GM04503 (cell line): ENCODE results near the gene LRRC47.

Experiments used
- DNase-seq: peaks from one replicate; pipeline ENCODE4 v3.0.0-alpha.2; 2012; ENCODE audit warnings: low read depth

LRRC47 gene

DNA sequence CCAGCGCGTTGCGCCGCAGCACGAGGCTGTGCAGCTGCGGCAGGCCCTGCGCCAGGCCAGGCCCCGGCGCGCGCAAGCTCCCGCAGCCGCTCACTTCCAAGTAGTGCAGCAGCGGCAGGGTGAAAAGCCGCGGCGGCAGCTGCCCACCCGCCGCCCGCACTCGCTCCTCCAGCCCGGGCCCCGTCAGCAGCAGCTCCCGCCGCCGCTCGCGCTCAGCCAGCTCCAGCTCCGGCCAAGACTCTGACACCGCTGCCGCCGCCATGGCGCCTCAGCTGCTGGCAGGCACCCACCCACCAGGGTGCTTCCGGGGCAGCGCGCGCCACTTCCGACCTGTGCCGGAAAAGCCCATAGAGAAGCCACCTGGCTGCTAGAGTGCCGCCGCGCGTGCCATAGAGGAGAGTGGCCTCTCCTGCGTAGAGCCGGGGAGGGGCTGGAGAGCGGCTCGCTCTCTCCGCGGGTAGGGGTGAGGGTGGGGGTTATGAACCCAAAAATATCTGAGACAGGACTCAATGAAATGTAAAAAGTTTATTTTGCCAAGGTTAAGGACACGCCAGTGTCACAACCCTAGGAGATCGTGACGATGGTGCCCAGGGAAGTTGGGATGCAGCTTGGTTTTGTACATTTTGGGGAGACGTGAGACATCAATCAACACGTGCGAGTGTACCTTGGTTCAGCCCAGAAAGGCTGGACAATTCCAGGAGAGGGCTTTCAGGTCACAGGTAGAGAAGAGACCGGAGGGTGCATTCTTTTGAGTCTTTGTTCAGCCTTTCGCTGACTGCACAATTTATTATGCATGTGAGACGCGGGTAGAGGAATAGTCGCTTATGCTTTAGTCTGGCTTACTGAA lies at the start of gene LRRC47:
LRRC47 (minus strand) TSS at position 284 of the 847 bp plus-strand sequence; CDS start at position 262, 22 bp downstream.
- peak; percentile 46 for DNase-seq

DNA sequence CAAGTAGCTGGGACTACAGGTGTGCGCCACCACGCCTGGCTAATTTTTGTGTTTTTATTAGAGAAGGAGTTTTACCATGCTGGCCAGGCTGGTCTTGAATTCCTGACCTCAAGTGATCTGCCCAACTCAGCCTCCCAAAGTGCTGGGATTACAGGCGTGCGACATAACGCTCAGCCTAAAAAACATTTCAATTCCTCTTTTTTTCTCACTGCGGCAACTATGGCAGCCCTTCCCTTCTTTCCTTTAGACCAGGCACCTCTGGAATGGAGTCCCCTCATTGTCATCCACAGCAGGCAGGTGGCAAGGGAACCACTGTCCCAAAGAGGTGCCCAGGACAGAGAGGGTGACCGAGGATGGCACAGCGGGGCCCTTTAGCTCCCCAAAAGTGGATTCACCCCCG lies 46.6 kb upstream of the LRRC47 start:
- DNase-seq, result no peak

DNA sequence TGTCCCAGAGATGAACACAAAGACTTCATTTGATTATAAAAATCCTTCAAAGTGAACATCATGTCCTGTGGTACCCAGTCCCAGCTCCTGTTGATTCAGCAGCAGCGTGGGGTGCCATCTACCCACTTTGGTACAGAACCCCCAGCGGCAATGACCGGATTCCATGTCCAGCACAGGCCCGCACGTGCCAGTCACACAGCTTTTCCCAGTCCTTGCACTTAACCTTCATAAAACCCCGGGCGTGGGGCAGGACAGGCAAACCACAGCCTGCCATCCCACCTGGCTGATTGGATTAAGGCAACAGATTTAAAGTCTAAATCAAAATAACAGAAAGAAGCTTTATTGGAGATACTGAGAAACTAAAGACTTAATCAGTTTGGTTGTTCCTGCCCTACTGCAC lies 45.2 kb upstream of the LRRC47 start:
- no peak for DNase-seq

DNA sequence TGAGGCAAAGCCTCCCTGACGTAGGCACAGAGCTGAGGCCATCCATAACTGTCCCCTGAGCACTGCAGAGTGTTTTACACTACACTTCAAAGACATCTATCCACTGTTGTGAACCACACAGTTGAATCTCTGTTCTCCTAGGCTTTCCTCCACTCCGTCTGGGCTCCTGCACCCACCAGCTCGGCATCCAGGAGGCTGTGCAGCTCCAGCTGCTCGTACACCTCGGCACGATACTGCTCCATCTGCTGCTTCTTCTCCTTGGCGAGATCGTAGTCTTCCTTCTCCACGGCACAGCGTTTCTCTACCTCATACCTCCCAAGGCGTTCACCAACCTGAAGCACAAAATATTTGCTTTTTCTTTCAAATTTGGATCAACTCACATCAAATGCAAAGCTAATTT lies 42.5 kb upstream of the LRRC47 start:
- no peak for DNase-seq

DNA sequence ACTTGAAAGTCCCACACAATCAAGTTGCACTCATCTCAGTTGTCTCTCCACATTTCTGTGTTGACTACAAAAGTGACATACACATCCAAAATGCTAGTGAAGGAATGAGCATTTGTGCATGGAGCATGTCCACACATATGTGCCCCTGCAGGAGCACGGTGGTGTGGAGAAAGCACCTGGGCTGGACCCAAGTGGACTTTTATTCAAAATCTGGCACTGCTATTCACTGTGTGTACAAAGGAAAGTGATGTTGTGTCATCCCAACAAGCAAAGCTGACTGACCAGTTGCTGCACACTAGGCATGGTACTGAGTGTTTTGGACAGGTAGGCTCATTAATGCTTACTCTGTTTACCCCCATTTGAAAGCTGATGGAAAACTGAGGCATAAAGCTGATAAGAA lies 41.4 kb upstream of the LRRC47 start:
- DNase-seq, result no peak

DNA sequence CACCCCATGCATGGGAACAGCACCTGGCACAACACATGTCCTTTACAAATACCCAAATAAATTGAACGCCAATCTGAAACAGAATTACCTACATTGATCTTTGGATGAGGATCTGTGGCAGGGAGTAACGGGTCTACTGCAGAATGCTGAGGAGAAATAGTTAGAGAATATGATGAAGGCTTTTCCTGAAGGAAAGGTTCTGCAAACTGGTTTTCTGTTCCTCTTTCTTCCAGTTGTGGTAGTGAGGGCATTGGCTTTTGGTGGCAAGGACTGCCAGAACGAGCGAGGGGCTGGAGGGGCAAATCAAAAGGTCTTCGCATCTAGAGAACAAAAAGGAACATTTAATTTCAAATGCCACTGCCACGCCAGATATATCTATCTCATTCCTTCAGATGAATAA lies 40.9 kb upstream of the LRRC47 start:
- no peak for DNase-seq

DNA sequence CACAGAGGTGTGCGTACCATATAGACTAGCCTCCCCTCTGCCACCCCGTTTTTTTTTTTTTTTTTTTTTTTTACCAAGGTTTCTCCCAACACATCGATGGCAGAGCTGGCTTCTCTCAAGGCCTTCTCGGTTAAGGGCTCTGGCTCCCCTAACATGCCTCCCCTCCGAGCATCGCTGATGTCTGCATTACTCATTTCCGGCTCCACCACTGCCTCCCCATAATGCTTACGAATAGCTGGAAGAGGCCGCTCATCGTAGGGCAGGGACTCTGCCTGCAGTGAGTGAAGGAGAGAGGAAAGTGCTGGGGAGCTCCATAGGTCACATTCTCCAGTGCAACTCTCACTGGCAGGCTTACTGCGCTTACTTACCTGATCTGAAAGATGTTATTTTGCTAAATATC lies 40.1 kb upstream of the LRRC47 start:
- no peak for DNase-seq

DNA sequence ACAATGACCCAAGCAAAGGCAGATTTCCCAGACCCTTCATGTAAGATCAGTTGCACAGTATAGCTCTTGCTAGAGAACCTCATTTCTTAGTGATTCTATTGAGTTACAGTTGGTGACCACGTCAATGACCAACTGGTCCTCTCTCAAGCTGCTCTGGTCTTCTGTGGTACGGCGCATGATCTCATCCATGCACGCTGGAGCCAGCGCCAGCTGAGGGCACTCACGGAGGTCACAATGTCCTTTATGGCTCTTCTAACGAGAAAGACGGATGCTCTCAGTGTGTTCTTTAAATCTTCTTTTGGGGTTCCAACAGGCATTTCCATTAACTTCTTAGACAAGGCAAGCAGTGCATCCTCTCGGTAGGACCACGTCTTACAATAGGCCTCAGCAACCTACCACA lies 38.4 kb upstream of the LRRC47 start:
- DNase-seq, result no peak

DNA sequence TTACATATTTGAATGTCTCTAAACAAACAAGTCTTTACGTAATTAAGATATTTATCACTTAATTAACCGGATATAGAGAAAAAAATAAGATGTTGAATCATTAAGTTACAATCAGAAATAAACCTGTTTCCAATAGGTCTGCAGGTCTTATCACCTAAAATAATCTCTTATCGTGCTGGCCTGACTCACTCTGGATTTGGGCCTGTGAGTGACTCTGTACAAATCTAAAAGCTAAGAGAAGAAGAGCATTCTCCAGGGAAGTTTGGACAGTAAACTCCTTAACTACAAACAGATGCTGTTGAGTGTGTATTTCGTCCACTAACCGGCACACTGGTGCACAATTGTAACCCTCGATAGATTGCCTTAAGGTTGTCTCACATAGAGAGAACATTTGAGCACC lies 35.4 kb upstream of the LRRC47 start:
- peak; percentile 37 for DNase-seq

DNA sequence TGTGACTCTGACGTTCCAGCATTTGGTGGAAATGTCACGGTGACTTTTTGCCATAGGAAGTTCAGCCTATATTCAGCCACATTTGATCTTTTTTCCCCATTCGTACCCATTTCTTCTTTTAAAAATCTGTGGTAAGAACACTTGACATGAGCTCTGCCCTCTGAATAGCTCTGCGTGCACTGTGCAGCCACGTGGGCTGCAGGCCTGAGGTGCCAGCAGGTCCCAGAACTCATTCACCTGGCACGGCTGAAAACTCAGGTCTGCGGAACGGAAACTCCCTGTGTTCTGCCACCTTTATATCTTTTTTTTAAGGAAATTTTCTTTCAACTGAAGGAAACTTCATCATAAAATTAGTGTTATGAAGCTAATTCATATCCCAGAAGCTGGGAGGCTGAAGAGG lies 32.1 kb upstream of the LRRC47 start:
- DNase-seq, result no peak

DNA sequence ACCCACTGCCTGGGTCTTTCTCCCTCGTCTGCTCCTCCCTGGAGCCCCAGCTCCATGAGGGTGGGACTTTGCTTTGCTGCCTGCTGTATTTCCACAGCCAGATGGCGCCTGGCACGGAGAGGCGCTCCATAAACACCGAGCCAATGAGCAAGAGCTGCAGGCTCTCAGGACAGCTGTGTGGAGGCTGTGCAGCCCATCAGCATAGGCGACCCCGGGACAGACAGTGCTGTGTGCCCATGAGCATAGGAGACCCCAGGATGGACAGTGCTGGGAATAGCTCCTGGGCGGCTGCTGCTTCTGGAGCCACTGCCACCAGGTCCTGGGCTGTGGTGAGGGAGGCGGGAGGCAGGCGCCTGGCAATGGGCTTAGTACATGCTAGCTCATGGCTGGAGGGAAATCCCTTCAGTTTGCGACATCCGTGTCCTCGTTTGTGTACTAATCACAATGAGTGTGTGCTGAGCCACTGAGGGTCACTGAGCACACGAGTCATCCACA lies 31.6 kb upstream of the LRRC47 start:
- no peak for DNase-seq

DNA sequence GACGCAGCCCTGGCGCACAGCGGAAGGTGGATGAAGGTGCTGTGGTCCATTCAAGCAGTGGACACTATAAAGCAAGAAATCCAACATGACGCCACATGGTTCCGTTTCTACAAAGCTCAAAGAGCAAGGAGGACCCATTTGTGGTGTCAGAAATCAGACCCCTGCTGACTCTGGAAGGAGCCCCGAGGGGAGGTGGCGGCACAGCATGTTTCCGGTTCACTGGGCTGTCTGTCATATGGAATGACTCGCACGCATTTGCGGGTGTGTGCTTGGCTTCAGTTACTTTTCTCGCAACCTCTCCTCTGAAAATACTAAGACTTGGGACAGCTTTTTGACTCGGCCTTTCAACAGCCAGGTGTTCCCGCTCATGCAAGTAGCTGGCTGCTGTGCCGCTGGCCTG lies 29.1 kb upstream of the LRRC47 start:
- DNase-seq, result no peak

DNA sequence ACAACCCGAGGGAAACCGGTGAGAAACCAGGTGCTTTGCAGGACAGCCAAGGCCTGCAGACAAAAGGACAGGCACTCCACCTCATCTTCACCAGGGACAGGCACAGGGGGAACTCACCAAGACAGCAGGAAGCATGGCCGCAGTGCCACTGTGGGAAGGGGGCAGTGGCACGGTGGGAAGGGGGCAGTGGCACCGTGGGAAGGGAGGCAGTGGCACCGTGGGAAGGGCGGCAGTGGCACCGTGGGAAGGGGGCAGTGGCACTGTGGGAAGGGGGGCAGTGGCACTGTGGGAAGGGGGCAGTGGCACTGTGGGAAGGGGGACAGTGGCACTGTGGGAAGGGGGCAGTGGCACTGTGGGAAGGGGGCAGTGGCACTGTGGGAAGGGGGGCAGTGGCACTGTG lies 28.4 kb upstream of the LRRC47 start:
- no peak for DNase-seq

DNA sequence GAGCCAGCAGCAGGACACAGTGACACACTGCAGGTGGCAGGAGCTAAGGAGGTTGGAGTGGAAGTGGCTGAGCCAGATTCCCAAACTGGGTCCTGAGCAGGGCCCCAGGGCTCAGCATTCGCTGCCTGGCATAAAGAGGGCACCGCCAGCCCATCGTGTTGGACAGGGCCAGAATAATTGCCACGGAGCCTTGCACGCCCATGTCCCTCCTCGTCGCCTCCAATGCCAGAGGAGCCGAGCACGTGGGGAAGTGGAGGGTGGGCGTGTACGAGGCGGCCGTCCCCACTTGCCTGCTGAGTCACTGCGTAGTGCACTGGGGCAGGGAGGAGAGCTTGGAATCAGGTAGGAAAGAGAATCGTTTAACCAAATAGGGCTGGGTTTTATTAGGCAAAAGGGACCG lies 26.1 kb upstream of the LRRC47 start:
- DNase-seq, result no peak

DNA sequence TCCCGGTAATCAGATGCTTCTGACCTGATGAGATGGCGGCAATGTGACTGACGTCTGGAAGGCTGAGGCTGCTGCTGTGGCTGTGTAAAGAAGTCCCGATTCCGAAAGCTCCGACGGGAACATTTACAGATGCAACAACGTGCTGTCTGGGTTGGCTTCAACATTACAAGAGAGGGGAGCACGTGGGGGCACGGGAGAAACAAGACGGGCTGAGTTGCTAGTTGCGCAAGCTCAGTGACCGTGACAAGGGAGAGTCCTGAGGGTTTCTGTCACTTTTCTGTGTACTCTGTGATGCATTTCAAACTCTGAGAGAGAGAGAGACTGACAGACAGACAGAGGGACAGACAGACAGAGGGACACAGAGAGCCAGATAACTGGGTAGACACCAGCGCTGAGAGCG lies 25.6 kb upstream of the LRRC47 start:
- DNase-seq, result no peak

DNA sequence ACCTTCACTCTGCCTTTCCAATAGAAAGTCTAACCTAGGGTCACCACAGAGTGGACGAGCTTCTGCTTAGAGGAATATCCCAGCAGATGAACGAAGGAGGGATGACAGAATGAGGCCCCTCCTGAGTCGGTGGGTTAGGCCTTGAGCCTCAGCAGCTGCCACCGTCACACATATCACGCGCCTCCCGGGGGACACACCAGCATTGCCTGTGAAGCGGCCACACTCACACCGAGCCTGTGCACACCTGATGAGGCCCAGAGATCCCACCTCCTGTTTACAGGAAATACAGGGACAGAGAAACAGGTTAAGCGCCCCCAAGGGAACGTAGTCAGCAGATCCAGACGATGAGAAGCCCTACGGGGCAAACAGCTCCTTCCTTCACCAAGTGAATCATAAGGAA lies 25.1 kb upstream of the LRRC47 start:
- DNase-seq, result no peak

DNA sequence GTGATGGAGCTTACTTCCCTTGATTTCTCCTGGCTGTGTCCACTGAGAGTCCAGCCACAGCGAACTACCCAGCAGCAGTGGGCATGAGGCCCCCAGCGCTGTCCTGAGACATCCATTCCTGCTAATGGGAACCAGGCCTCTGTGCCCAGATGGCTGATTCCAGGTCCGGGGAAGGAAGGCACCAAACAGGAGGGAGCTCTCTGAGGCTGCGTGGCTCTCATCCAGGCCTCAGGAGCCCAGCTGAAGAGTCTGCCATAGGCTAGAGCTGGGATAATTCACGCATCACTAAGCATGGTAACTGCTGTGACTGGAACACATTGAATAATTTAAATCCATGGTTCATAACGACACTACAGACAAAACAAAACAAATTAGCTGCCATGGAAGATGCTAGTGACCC lies 24.7 kb upstream of the LRRC47 start:
- DNase-seq, result no peak

DNA sequence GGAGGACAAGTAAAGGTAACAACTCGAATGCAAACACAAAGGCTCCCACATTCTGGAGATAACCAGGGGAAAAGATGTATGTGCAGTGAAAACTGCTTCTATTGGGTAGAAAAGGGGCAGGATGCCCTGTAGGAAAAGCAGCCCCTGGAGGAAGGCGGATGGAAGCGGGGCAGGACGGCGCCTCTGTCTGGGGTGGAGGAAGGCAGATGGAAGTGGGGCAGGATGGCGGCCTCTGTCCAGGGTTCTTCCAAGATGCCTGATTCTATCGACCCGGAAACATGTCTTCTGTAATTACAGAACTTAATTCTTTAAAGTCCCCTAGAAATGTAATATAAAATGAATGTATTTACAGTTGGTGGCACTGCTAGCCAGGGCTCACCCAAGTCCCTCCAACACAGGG lies 24.0 kb upstream of the LRRC47 start:
- no peak for DNase-seq

DNA sequence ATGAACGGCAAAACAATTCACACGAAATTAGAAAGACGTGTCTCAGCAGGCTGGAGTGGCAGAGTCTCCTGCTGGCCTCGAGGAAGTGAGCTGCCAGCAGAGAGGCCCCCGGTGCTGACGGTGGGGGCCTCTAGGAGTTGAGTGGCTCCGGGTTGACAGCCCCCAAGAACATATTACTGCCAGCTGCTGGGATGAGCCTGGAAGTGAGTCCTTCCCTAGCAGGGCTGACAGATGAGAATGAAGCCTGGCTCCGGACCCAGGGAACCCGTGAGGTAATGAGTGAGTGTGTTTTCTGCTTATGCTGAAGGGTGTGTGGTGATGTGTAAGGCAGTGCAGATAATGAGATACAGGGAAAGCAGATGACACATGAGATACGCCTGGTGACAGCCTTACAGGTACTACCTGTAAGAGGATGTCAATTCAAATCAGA lies 23.5 kb upstream of the LRRC47 start:
- no peak for DNase-seq

DNA sequence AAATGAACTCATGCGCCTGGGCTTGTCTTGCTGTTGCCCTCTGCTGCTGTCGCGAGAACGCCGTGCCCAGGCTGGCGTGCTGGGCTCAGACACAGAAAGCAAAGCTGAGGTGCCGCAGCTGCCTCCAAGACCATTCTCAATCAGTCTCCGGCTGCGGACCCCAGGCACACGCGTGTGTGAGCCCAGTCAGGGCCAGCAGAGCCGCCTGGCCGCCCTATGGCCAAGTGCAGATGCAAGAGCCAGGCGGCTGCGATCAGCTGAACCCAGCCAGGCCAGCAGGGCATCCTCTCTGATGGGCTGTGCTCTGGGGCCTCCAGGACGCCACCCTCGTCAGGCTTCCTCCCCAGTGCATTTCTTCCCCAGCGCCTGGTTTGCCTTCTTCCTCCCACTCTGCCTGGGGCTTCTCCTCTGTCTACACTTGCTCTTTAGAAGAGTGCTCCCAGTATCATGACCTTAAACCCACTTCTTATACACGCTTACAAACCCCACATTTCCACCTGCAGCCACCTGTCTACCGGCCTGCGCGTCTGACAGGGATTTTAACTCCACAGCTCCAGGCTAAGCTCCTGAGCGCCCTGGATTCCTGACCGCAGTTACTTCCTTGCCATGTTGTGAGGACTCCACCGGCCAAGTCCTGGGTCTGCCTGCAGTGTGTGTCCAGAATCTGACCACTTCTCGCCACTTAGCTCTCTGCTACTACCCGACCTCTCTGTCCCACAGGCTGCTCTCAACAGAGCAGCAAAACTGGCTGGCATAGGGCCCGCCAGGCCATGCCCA lies 21.7 kb upstream of the LRRC47 start:
- DNase-seq, result no peak

DNA sequence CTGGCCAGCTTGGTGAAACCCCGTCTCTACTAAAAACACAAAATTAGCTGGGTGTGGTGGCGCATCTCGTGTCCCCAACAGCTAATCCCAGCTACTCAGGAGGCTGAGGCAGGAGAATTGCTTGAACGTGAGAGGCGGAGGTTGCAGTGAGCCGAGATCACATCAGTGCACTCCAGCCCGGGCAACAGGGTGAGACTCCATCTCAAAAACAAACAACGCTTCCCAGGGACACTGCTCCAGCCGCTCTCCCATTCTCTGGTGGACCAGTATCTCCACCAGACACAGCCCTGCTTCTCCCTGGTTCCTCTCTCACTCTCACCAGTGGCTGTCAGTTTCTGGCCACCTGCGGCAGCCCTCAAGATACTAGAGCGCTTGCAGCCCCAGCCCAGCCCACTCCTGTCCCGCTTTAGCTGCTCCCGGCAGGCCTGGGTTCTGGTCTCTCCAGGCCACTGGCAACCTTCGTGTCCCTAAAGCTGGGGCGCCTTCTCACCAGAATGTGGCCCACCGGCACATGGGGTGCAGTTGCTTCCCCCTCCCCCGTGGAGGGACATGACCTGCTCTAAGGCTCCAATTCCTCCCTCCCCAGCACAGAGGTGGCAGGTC lies 20.9 kb upstream of the LRRC47 start:
- no peak for DNase-seq

DNA sequence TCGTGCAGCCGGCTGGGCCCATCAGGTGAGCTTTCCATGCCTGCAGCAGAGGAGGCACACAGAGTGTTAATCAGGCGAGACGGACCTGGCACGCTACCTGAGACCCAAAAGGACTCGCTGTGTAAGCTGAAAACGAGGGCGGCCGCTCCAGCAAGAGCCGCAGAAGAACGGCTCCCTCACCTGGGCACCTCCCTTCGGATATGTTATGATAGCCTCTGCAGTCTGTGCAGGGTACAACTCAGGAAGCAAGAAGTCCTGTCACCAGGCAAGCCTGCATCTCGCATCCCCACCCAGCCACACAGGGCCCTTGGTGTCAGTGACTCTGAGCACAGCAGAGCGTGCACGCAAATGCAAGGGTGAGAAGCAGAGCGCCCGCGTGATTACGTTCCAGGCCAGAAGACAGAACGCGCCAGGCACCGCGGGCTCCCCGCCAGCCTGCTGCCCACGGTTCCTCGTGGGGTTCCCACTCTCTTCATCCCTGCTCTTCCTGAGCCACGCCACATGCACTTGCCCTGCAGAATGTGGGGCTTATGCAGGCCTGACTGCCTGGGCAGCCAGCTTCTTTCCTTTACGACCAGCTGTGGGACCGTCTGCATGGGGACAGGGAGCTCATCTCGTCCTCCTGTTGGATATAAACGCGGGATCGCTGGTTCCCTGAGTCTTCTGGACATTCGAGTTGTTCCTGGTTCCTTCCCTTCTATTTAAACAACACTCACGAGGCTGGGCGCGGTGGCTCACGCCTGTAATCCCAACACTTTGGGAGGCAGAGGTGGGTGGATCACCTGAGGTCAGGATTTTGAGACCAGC lies 20.2 kb upstream of the LRRC47 start:
- DNase-seq, result no peak
